ENCODE measurements around the gene ANAPC5.

Gene ANAPC5

GRCh38 chr12:121366063-121366459 is 13.8 kb upstream of the ANAPC5 start:
- no peak for DNase-seq

- DNase-seq, result no peak
Observed at GRCh38 chr12:121365416-121366062, 13.3 kb upstream of the ANAPC5 start.

GRCh38 chr12:121364683-121365121 is 12.5 kb upstream of the ANAPC5 start:
- no peak for DNase-seq

GRCh38 chr12:121358073-121358472 is 5.9 kb upstream of the ANAPC5 start:
- DNase-seq, result no peak

GRCh38 chr12:121357331-121357730 is 5.1 kb upstream of the ANAPC5 start:
- no peak for DNase-seq

GRCh38 chr12:121356657-121357056 is 4.4 kb upstream of the ANAPC5 start:
- DNase-seq, result no peak

GRCh38 chr12:121355818-121356217 is 3.6 kb upstream of the ANAPC5 start:
- DNase-seq, result no peak

- DNase-seq, result no peak
Observed at GRCh38 chr12:121352682-121353018, 439 bp upstream of the ANAPC5 start.

- DNase-seq, result no peak
Observed at GRCh38 chr12:121346747-121347146, 5.5 kb downstream of the ANAPC5 start.

- DNase-seq, result no peak
Observed at GRCh38 chr12:121345151-121345815, 6.9 kb downstream of the ANAPC5 start.

- no peak for DNase-seq
Observed at GRCh38 chr12:121344506-121344905, 7.7 kb downstream of the ANAPC5 start.

GRCh38 chr12:121337416-121337815 is 14.8 kb downstream of the ANAPC5 start:
- no peak for DNase-seq

GRCh38 chr12:121334513-121335343 is 17.5 kb downstream of the ANAPC5 start:
- no peak for DNase-seq

GRCh38 chr12:121333747-121334146 is 18.5 kb downstream of the ANAPC5 start:
- DNase-seq, result no peak

GRCh38 chr12:121331248-121331647 is 21.0 kb downstream of the ANAPC5 start:
- no peak for DNase-seq

GRCh38 chr12:121330692-121331091 is 21.5 kb downstream of the ANAPC5 start:
- DNase-seq, result no peak

- no peak for DNase-seq
Observed at GRCh38 chr12:121330195-121330594, 22.0 kb downstream of the ANAPC5 start.

- DNase-seq, result no peak
Observed at GRCh38 chr12:121328620-121329019, 23.6 kb downstream of the ANAPC5 start.

GRCh38 chr12:121326996-121327674 is 25.1 kb downstream of the ANAPC5 start:
- DNase-seq, result no peak

- DNase-seq, result no peak
Observed at GRCh38 chr12:121325922-121326396, 26.3 kb downstream of the ANAPC5 start.

- DNase-seq, result no peak
Observed at GRCh38 chr12:121323908-121324307, 28.3 kb downstream of the ANAPC5 start.

- DNase-seq, result no peak
Observed at GRCh38 chr12:121318121-121318520, 34.1 kb downstream of the ANAPC5 start.

- no peak for DNase-seq
Observed at GRCh38 chr12:121314431-121314830, 37.8 kb downstream of the ANAPC5 start.

All from activated CD4-positive, alpha-beta T cell treated with anti-CD3 and anti-CD28 coated beads, Interleukin-2, amount 50 U/mL, for 1 hour (primary cell).